DOHH2 (cell line): ENCODE measurements around the gene DFFA.

Source experiments
- H3F3A ChIP-seq: fragments of 200-600 bp; sonication (generic), shearing (Covaris generic); 2 replicates; pipeline ENCODE4 v1.6.0; 2016; ENCODE audit warnings: antibody characterized with exemption, mild to moderate bottlenecking; ENCODE audit not compliant: control insufficient read depth, insufficient read depth
- H3K27ac ChIP-seq: fragments of 200-600 bp; sonication (generic); 2 replicates; pipeline ENCODE4 v1.5.1; 2014; ENCODE audit warnings: low read depth, mild to moderate bottlenecking, low read length, moderate library complexity
- H3K27me3 ChIP-seq: fragments of 200-600 bp; sonication (generic); 2 replicates; pipeline ENCODE4 v1.6.1; 2014; ENCODE audit warnings: mild to moderate bottlenecking, low read length, mixed read lengths; ENCODE audit not compliant: control insufficient read depth
- H3K36me3 ChIP-seq: fragments of 200-600 bp; sonication (generic); 2 replicates; pipeline ENCODE4 v1.6.1; 2014; ENCODE audit warnings: mild to moderate bottlenecking, low read length, moderate library complexity, mixed read lengths; ENCODE audit not compliant: control insufficient read depth
- H3K4me1 ChIP-seq: fragments of 200-600 bp; sonication (generic); 2 replicates; pipeline ENCODE4 v1.6.1; 2014; ENCODE audit warnings: mild to moderate bottlenecking, low read length, mixed read lengths; ENCODE audit not compliant: control insufficient read depth
- H3K4me2 ChIP-seq: fragments of 200-600 bp; sonication (generic); 2 replicates; pipeline ENCODE4 v1.6.0; 2014; ENCODE audit warnings: mild to moderate bottlenecking, low read length, moderate library complexity
- H3K4me3 ChIP-seq: fragments of 200-600 bp; sonication (generic); 2 replicates; pipeline ENCODE4 v1.5.1; 2014; ENCODE audit warnings: mild to moderate bottlenecking, low read length, mixed read lengths
- H3K79me2 ChIP-seq: fragments of 200-600 bp; sonication (generic); 2 replicates; pipeline ENCODE4 v1.6.1; 2014; ENCODE audit warnings: mild to moderate bottlenecking, low read length, mixed read lengths; ENCODE audit not compliant: control insufficient read depth
- H3K9me2 ChIP-seq: fragments of 200-600 bp; sonication (generic); replicated peaks from 2 replicates; pipeline ENCODE4 v1.6.1; 2014; ENCODE audit warnings: mild to moderate bottlenecking, low read length, mixed read lengths; ENCODE audit not compliant: control insufficient read depth
- H3K9me3 ChIP-seq: fragments of 200-600 bp; sonication (generic); 2 replicates; pipeline ENCODE4 v1.6.1; 2014; ENCODE audit warnings: antibody characterized with exemption, low read length, mixed read lengths; ENCODE audit not compliant: control insufficient read depth, insufficient read depth
- H4K20me1 ChIP-seq: fragments of 200-600 bp; sonication (generic); 2 replicates; pipeline ENCODE4 v1.6.0; 2014; ENCODE audit warnings: low read depth, mild to moderate bottlenecking, antibody characterized with exemption, low read length, moderate library complexity; ENCODE audit not compliant: control insufficient read depth, insufficient read depth
- EZH2phosphoT487 ChIP-seq: fragments of 200-600 bp; sonication (generic); IDR thresholded peaks from 2 replicates; pipeline ENCODE4 v1.6.1; 2017; ENCODE audit warnings: borderline replicate concordance, mild to moderate bottlenecking, antibody characterized with exemption, low read length, moderate library complexity, mixed read lengths
- TF ChIP-seq, protein P1 (sequence below): fragments of 200-600 bp; sonication (generic); IDR thresholded peaks from one replicate; pipeline ENCODE4 v1.5.1; 2014; ENCODE audit warnings: antibody characterized with exemption, mild to moderate bottlenecking, low read depth, low read length; ENCODE audit not compliant: poor library complexity, severe bottlenecking

Gene DFFA

GRCh38 chr1:10510520-10511493 is 38.5 kb upstream of the DFFA start:
- Histone ChIP-seq H3K36me3 (no peaks in the 10 kb centered on the region), H3K4me2 (no peak overlapping the region), H3K9me3 (no peaks in the 10 kb centered on the region), H3K9me2 (no peaks in the 10 kb centered on the region), H3K79me2 (peaks cover 66% of the 10 kb centered on the region), H3K4me1 (peaks cover 10% of the 10 kb centered on the region), H3K4me3 (no peak overlapping the region), H3K27ac (no peak overlapping the region), H4K20me1 (peaks cover 11% of the 10 kb centered on the region), H3F3A (peaks cover 2% of the 10 kb centered on the region; the same call in 1 of the 2 replicates), H3K27me3 (no peaks in the 10 kb centered on the region)
- TF ChIP-seq EZH2phosphoT487: no peak
- TF ChIP-seq, protein P1, sequence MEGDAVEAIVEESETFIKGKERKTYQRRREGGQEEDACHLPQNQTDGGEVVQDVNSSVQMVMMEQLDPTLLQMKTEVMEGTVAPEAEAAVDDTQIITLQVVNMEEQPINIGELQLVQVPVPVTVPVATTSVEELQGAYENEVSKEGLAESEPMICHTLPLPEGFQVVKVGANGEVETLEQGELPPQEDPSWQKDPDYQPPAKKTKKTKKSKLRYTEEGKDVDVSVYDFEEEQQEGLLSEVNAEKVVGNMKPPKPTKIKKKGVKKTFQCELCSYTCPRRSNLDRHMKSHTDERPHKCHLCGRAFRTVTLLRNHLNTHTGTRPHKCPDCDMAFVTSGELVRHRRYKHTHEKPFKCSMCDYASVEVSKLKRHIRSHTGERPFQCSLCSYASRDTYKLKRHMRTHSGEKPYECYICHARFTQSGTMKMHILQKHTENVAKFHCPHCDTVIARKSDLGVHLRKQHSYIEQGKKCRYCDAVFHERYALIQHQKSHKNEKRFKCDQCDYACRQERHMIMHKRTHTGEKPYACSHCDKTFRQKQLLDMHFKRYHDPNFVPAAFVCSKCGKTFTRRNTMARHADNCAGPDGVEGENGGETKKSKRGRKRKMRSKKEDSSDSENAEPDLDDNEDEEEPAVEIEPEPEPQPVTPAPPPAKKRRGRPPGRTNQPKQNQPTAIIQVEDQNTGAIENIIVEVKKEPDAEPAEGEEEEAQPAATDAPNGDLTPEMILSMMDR: no peak

DNA sequence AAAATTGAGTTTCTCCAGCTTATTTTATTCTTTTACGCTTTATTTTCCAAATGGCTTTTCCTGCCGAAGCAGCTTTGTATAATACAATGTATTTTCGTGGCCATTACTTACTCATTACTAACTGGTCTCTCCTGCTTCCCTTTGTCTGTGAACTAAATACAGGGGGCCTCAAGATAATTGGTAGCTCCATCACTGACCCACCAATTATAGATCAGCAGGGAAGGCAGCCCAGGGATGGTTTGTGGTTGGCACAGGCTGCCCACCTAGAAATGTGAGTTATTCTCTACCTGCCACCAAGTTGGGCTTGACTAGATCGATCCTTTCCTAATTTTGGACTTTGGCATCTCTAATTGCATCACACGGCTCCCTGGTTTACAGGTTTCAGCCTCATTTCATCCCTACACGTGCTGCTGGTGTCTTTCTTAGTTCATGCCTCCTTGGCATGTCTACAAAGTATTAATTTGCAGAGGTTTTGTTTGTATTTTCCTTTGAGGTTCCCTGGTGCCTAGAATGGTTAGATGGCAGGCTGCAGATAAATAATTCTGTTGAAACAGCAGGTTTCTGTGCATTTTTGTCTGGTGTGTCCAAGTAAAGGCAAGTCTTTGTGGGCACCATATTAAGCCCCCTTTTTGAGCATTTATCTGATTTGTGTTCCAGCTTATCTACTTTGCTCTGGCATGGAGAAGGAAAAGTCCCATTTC is 37.6 kb upstream of the DFFA start:
- Histone ChIP-seq H3K9me2 (no peaks in the 10 kb centered on the region), H3K4me3 (no peak overlapping the region), H3F3A (peaks cover 2% of the 10 kb centered on the region; the same call in 1 of the 2 replicates), H3K27me3 (no peaks in the 10 kb centered on the region), H3K27ac (no peak overlapping the region), H3K79me2 (peaks cover 61% of the 10 kb centered on the region), H3K9me3 (no peaks in the 10 kb centered on the region), H3K4me2 (no peak overlapping the region), H4K20me1 (peaks cover 9% of the 10 kb centered on the region), H3K4me1 (peaks cover 5% of the 10 kb centered on the region), H3K36me3 (no peaks in the 10 kb centered on the region)
- TF ChIP-seq, protein P1: no peak
- no peak for TF ChIP-seq EZH2phosphoT487

DNA sequence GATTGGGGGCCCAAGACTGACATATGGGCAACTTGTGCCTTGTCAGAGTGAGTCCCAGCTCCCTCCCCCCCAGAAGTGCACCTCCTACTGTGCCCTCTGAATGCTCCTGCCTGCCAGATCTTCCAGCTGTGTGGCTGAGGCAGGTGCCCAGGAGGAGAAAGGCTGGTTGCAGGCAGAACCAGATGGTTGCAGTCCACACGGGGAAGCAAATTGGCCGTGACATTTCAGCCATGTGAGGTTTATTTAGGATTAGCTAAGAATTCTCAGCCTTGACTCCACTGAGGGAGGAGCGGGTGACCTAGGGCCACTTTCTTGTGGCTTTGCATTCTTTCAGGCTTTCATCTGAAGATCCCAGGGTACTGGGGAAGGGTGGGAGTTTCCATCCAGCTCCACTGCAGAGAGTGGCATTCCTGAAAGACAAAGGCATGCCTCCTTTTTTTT is 36.2 kb upstream of the DFFA start:
- H4K20me1 ChIP-seq: peaks cover 9% of the 10 kb centered on the region
- peaks cover 2% of the 10 kb centered on the region; the same call in 1 of the 2 replicates for H3F3A ChIP-seq
- H3K36me3 ChIP-seq: no peaks in the 10 kb centered on the region
- H3K27me3 ChIP-seq: no peaks in the 10 kb centered on the region
- no peaks in the 10 kb centered on the region for H3K9me3 ChIP-seq
- TF ChIP-seq, protein P1: no peak
- no peak for TF ChIP-seq EZH2phosphoT487
- no peak overlapping the region for H3K4me3 ChIP-seq
- peaks cover 5% of the 10 kb centered on the region for H3K4me1 ChIP-seq
- H3K4me2 ChIP-seq: no peak overlapping the region
- H3K27ac ChIP-seq: no peak overlapping the region
- no peaks in the 10 kb centered on the region for H3K9me2 ChIP-seq
- H3K79me2 ChIP-seq: peaks cover 56% of the 10 kb centered on the region
